Gastrocnemius medialis (tissue), 4 donors: ENCODE results near the gene PGGHG.
"Not testable (repeated sequence)": the region's sequence is repeated elsewhere in the genome, so short reads cannot be mapped to it uniquely, and the experiment has no call there.

Source experiments
- CTCF ChIP-seq, 5 experiments: fragments of 450-650 bp in 3 of 5; fragments of 200-600 bp in 2 of 5; sonication (generic) in 2 of 5; IDR thresholded peaks in 4 of 5; conservative IDR thresholded peaks in 1 of 5; 1 replicate in 4 of 5; 2 replicates in 1 of 5; pipeline ENCODE4 v1.5.1; 2016 to 2019; ENCODE audit warnings: antibody characterized with exemption in 5 of 5, mild to moderate bottlenecking in 3 of 5, moderate library complexity in 3 of 5
- POLR2A ChIP-seq, 2 donors: fragments of 450-650 bp; IDR thresholded peaks; one replicate each; pipeline ENCODE4 v1.6.1; 2017; ENCODE audit warnings: antibody characterized with exemption in 2 of 2, mild to moderate bottlenecking in 2 of 2, moderate library complexity in 2 of 2

DNA sequence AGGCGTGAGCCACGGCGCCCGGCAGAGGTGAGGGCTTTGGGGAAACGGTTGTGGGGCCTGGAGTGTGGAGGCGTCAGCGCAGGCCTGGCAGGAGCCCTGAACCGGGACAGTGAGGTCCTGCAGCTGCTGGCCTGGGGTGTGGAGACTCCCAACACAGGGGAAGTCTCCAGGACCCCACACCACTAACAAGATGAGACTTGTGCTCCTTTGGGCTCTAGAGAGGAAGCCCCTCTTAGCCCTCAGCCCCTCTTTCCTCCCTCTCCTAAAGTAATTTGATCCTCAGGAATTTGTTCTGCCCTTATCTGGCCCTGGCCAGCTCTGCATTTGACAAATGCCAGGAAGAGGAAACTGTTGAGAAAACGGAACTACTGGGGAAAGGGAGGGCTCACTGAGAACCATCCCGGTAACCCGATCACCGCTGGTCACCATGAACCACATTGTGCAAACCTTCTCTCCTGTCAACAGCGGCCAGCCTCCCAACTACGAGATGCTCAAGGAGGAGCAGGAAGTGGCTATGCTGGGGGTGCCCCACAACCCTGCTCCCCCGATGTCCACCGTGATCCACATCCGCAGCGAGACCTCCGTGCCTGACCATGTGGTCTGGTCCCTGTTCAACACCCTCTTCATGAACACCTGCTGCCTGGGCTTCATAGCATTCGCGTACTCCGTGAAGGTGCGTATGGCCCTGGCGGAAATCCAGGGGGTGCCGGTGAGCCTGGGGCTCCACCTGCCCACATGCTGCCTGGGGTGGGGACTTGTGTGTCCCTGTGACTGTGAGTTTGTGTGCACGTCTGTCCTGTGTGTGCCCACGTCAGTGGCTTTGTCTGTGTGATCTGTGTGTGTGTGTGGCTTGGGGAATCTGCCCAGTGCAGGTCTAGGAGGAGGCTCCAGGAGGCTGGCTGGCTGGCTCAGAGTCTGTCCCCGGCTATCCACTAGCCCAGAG is 19.1 kb downstream of the PGGHG start, which contains the start of gene IFITM2:
- not testable (repeated sequence) for TF ChIP-seq CTCF (IDR thresholded peaks at IDR 0.05 in 4 of 5, conservative IDR thresholded peaks at IDR 0.05 in 1 of 5)
- peak; percentile 56 to 68 for TF ChIP-seq POLR2A (IDR thresholded peaks at IDR 0.05)
